8988T (cell line): ENCODE results near the gene DUSP10.

Source experiments
- DNase-seq: peaks from one replicate; pipeline ENCODE4 v3.0.0; 2011

DUSP10 gene

GRCh38 chr1:221711656-221712055, 30.2 kb downstream of the DUSP10 start:
- no peak for DNase-seq

DNA sequence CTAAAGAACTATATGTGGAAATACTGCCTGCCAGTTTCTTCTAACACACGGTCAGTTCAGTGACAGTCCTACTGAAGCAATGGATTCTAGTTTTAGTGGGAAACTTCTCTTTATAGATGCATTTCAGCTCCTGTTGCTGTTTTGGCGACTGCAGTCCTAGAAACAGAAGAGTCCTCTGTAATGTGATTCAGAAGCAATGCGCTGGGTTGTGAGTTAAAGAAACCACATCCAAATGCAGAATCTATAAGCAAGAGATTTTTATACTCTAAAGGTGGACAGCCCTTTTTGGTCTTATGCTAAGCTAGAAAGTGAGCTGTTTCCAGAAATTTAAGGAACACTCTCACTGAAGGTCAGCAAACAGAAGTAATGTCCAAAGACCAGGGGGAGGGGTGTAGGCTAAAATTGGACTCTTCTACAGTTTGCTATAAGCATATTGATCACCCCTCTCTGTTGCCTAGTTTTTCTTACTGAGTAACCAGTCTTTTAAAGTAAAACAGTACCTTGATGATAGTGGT, 30.8 kb downstream of the DUSP10 start:
- no peak for DNase-seq

- no peak for DNase-seq
These were observed 32.0 kb downstream of the DUSP10 start for GRCh38 chr1:221709854-221710253.

DNA sequence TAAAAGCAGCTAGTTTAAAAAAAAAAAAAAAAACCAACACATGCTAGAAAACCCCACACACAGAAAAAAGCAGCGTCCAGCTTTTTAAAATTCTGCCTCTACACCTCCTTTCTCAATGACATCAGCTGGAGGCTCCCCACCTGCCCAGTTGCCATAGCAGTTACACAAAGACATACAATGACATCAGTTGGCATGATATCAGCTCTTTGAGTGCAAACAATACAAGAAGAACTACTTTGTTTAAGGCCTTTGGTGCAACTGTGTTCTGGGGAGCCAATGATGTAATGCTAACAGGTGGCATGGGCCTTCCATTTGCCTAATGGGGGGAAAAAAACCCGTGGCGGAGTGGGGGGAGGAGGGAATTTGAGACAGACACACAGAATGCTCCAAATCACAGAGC, 32.9 kb downstream of the DUSP10 start:
- no peak for DNase-seq

DNA sequence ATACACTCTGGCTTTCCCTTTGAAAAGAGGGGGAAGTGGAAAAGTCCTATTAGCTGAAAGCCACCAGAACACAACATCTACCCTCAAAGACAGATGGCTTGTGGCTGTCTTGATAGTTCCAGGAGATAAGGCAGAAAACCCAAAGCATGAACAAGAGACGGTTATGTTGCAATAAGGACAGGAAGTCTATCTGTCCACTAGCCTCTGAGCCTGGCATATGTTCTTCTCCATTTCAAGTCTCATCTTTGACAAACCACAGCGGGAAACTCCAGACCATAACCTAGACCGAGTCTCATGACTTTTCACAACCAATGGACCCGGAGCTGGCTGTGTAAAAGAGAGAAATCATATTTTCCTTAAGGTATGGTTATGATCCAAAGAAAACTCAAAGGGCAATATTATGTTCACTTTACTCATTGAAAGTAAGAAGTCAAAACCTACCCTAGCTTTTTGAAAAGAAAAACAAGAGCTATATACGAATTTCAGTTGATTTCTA, 33.8 kb downstream of the DUSP10 start:
- no peak for DNase-seq

GRCh38 chr1:221706876-221707582, 34.9 kb downstream of the DUSP10 start:
- no peak for DNase-seq

DNA sequence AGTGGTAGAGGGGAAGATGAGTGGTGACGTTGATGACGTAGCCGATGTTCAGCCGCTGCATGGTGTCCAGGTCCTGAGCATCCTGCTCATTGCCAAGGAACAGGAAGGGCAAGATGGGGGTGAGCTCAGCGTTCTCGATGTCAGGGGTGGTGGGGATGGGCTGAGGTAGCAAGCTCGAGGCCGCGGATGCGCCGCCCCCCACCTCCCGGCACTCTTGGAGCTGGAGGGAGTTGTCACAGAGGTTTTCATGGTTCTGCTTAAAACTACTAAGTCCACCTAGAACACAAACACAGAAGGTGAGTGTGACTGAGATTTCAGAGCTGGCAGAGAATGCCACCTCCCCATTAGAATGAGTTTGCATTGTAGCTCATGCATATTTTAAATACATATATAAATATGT, 35.7 kb downstream of the DUSP10 start:
- no peak for DNase-seq

DNA sequence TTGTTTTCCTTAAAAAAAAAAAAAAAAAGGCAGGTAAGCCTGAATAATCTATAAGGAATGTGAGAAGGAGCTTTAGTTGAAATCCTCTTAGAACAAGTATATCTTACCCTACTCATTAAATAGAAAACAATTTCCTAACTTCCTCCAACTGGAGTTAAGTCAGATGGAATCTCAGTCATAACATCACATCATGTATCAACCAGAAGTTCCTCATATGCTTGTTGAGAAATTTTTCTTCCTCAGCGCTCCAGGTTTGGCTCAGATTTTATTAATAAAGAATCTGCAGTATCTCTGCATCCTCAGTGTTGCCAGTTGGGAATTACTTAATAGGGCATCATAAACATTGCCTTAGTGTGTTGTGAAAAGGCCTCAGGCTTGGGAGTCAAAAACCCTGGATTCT, 37.6 kb downstream of the DUSP10 start:
- no peak for DNase-seq

DNA sequence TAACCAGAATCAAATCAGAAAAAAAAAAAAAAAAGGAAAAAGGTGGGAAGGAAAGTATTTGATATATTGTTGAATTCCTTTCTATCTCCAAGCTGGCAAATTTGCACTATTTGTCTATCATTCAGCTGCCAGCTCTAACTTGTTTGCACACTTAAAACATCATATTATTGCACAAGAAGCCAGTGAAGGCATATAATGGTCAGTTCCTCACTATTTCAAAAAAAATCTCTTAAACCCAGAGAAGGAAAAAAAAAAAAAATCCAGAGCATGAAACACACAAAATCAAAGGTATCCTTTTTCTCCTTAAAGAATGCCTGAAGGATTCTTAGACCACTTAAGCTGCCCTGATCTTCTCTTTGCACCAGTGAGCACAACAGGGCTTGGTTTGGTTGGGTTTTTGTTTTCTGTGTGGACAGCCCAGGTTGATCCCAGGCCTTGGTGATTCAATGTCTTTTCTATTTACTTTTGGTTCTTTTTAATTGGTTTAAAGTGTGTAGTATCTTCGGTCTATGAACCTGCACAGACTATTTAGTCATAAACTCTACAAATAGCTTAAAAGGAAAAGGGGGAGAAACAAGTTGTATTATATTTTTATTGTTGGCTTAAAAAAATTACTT, 40.2 kb downstream of the DUSP10 start:
- DNase-seq: no peak

GRCh38 chr1:221700948-221701347, 40.9 kb downstream of the DUSP10 start:
- no peak for DNase-seq

- DNase-seq: no peak
These were observed 41.4 kb downstream of the DUSP10 start for GRCh38 chr1:221700536-221700935.

DNA sequence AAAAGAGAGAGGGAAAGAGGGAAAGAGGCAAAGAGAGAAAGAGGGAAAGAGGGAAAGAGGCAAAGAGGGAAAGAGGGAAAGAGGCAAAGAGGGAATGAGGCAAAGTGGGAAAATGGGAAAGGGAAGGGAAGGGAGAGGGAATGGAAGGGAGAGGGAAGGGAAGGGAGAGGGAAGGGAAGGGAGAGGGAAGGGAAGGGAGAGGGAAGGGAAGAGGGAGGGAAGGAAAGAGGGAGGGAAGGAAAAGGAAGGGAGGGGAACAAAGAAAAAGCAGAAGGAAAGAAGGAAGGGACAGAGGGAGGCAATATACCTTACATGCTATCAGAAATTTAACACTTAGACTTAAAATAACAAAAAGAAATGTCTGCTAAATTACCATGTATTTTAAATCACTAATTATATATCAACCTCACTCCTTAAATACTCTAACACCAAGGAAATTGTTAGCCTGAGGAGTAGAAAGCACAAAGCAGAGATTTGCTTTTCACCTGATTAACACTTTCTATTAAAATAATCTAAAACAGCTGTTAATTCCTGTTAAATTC, 41.8 kb downstream of the DUSP10 start:
- no peak for DNase-seq

GRCh38 chr1:221699577-221699976, 42.3 kb downstream of the DUSP10 start:
- no peak for DNase-seq

DNA sequence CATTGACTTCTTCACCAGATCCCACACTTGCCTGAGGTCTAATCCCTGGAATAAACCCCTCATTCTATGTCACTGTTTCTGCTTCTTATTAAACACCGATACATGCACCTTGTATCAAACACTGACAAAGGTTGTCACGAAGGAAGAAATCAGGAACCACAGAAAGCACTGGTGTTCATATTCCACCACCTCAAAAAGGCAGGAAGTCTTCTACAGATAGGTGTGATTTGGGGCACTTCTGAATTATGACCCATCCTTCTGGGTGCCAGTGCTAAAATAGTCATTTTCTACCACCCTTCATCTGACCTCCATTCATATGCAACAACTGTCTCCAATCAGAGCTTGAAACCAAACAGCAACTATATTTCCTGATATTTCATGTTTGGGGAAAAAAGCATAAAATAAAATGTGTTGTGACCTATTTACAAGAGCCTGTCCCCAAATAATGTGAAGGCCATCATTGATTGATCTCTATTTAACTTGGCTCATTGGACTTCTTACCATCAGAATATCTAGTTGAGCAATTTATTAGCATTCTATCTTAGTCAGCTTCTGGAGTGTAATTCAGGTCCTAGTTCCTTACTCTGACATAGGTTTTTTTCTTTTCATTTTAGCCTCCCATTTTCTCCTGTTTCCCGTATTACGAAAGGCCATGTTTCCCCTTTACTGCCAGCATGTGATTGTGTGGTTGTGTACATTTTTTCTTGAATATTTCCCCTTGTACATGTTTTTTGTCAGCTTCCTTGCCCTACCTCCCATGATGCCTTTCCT, 43.1 kb downstream of the DUSP10 start:
- no peak for DNase-seq

DNA sequence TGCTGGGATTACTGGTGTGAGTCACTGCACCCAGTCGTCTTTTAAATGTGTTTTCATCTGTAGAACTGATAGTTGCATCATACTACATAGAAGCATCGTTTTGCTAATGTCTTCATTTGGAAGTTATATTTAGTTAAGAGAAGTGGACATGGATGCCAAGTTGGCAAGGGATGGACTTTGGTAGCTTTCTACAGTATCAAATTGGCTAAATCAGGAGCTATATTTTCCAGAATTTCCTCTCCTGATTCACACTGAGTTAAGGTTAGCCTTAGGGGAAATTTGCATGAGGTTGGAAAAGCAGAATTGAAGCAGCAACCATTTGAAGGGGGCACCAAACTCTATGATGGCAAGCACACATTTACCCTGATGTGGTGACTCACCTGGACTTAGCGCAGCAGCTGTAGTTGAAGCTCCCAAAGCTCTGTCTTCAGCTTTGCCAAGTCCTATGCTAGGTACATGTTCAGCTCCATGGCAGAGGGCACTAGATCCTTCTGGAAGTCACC, 43.9 kb downstream of the DUSP10 start:
- no peak for DNase-seq

DNA sequence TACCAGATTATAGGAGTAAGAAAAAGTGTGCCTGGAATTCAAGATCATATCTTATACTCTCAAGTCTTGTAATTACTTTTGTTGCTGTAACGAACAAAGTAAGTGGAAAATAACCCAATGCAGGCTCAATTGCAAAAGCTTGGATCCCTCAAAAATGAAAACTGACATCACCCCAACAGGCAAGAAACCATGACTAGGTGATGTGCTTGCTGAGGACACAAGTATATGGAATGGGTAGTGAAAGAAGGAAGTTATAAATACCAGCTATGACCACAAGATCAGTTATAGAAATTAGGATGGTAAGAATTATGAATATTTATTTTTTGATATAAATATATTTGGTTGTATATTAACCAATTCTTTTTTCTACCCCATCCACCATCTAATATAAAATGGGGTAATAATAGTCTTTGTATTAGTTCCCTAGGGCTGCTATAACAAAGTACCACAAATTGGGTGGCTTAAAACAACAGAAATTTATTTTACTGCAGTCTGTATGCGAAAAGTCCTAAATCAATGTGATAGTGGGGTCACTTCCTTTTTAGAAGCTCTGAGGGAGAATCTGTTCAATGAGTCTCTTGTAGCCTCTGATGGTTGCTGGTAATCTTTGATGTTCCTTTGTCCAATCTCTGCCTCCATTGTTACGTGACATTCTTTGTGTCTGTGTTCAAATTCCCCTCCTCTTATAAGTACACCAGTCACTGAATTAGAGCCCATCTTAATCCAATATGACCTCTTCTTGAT, 45.0 kb downstream of the DUSP10 start:
- DNase-seq: no peak

DNA sequence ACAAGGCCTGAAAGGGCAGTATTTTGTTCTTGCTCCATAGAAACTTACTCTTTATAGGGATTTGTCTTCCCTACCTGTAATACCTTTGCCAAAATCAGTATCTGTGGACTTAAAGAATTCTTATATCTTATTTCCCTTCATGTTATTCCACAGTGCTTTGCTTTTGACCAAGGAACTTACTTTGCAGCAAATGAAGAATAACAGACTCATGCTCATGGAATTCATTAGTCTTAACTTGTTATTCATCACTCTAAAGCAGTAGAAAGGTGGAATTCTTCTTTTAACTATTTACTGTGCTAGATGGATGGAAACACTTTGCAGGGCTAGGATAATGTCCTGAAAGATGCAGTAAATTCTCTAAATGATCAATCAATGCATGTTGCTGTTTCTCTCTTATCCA, 45.9 kb downstream of the DUSP10 start:
- DNase-seq: no peak

DNA sequence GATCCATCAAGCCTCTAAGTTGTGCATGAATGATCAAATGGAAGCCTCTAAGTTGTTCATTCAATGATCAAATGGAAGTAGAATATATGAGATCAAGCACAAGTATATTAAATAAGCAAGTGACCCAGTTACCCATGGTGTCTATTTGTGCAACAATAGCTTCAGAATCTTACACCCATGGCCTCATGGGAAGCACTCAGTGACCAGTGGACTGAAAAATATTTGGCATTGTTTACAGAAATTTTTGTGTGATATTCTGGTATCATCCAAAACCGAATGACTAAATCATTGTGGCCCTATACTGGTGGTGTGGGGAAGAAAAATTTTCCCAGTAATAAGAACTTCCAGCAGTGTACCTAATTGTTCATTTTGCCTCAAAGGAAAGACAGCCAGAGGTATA, 46.6 kb downstream of the DUSP10 start:
- no peak for DNase-seq

DNA sequence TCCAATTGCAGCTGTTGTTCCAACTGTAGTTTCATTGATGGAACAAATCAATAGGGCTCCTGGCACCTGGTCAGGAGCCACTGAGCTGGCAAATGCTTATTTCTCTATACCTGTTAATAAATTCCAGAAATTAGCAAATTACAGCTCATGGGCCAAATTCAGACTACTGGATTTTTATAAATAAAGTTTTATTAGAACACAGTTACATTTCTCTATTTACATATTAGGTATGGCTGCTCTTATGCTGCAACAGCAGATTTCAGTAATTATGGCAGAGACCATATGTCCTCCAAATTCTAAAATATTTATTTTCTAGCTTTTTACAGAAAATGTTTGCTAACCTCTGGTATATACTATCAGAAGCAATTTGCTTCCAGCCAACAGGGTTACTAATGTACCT, 47.8 kb downstream of the DUSP10 start:
- DNase-seq: no peak

- no peak for DNase-seq
These were observed 48.8 kb downstream of the DUSP10 start for GRCh38 chr1:221693087-221693486.

DNA sequence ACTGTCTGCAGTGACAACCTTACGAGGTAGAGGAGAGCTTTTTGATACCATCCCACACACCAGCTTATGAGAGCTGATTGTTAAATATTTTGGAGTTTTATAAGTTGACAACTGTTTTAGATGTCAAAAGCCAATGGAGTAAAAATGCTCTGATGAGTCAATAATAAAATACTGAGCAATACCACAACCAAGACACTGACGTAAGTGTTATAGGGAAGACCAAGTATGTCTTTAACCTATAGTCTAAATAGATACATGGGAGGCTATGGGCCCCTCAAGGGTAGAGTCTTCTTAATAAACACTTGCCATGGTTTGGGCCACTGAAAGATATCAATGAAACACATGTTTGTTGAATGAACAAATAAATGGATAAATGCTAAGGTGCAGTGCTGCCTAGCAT, 49.2 kb downstream of the DUSP10 start:
- no peak for DNase-seq

DNA sequence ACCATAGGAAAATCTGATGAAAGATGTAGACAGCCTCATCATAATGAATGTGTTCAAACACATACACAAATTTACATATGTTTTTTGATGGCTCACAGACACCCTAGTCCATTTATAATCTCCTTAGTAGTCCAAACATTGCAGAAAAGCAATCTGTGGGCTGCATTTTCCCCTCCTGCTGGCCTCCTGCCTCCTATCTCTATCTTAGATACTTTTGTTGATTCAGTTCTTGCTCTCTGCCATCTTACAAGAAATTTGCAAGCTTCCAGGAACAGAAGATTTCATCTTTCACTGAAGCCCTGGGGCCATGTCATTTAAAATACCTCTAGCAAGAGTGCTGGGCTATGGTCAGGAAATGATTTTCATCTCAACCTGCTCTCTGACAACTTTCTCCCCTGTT, 50.6 kb downstream of the DUSP10 start:
- no peak for DNase-seq

GRCh38 chr1:221690858-221691257, 51.0 kb downstream of the DUSP10 start:
- DNase-seq: no peak
